ENCODE results near the gene PLEKHG5.

DNA sequence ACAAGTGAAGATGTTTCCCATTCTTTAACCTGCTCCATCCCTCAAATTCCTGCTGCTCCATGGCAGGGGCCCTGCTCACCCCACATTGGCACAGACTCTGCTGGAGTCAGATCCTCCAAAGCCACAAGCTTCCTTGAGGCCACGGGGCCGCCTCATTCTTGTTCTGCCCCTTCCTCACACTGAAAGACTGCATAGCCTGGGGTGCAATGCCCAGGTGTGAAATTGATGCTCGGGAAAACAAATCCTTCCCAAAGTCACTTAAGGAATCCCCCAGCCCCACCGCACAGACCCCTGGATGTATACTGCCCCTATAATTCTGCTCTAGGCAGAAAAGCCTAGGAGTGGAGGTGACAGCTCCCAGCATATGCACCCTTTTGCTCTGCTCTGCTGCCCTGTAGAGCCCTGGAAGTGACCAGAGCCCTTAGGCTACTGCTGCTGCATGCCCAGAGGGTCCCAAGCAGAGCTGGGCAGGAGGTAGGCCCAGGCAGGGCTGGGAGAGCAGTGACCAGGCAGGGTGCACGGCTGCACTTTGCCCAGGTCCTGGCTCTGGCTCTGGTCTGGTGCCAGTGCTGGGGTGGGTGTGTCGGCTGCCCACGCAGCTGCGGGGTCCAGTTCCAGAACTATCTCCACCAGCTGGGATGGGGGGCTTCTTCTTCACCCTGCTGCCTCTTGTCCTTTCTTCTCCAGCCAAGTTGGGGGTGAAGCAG lies 73.4 kb downstream of the PLEKHG5 start:
- TF ChIP-seq EZH2 (IDR thresholded peaks at IDR 0.05; ENCODE audit: low read length, missing control alignments): peak; percentile 69
- no peak for TF ChIP-seq CTCF (conservative IDR thresholded peaks at IDR 0.05 in 1 of 2, IDR thresholded peaks at IDR 0.05 in 1 of 2; ENCODE audit: low read depth in 1 of 2, low read length in 2 of 2)
